Transverse colon (tissue), 3 donors: Measurements from ENCODE around the gene SHFL.

ENCODE experiments used
- CTCF ChIP-seq, 5 experiments: fragments of 200-600 bp in 3 of 5; fragments of 450-650 bp in 2 of 5; sonication (generic) in 3 of 5; IDR thresholded peaks; 1 replicate in 2 of 5; 2 replicates in 3 of 5; pipeline ENCODE4 v1.5.1; 2016 to 2017; ENCODE audit warnings: antibody characterized with exemption in 5 of 5, inconsistent platforms in 3 of 5, mild to moderate bottlenecking in 2 of 5, moderate library complexity in 1 of 5
- EP300 ChIP-seq: sonication (generic); formaldehyde crosslinking; IDR thresholded peaks from one replicate; pipeline ENCODE4 v1.6.1; 2017; ENCODE audit warnings: antibody characterized with exemption, low read depth
- POLR2A ChIP-seq: fragments of 450-650 bp; IDR thresholded peaks from one replicate; pipeline ENCODE4 v1.6.1; 2016; ENCODE audit warnings: antibody characterized with exemption, mild to moderate bottlenecking, moderate library complexity

GRCh38 chr19:10052602-10053360 lies 33.3 kb upstream of the SHFL start:
- no peak for TF ChIP-seq CTCF (IDR thresholded peaks at IDR 0.05)
- TF ChIP-seq POLR2A = no peak
- no peak for TF ChIP-seq EP300
